Measurements from ENCODE around the gene ANKRD26.

- TF ChIP-seq CTCF (IDR thresholded peaks at IDR 0.05) (no peak), POLR2A (IDR thresholded peaks at IDR 0.05) (no peak)
These were observed 846 bp downstream of the ANKRD26 start for GRCh38 chr10:27099448-27099847.

Data from adrenal gland (tissue), 5 donors.